Measurements from ENCODE around the gene NAT14. TPM values are rescaled to one million over a fixed set of nuclear protein-coding genes. Genes with fewer than 3 reads are reported as not detected.
"Not testable (repeated sequence)": the region's sequence is repeated elsewhere in the genome, so short reads cannot be mapped to it uniquely, and the experiment has no call there.

Gene NAT14
- total and polyA plus RNA-seq, 2 donors from 2014 or later = 42.6 to 45.0 TPM

DNA sequence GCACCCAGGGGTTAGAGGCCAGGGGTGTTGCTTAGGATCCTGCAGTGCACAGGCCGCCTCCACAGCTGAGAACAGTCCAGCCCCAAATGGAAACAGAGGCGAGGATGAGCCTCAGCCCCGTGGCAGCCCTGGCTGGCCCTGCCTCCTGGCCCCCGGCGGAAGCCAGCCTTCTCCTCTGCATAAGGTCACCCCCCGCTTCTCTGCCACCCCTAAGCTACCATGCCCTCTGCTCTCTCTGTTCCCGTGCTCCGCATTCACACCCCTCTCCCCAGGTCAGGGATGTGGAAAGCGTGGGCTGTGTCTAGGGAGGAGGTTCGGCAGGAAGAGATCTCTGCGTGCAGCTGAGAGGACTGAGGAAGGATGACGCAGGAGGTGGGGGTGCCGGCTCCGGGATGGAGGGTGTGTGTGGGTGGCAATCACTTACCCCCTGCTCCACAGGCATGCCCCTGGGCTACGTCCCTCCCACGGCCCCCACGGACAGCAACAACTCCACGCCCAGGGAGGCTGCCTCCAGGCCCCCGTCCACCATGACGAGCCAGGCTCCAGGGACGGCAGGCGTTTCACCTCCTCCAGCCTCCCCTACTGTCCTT, 9.3 kb downstream of the NAT14 start:
- peak overlapping the region; percentile 32 to 68 for H3K27ac ChIP-seq (ENCODE audit: low read depth in 2 of 2, low read length in 2 of 2)
- no peaks in the 10 kb centered on the region for H3K36me3 ChIP-seq (ENCODE audit: control insufficient read depth in 2 of 3, insufficient read depth in 3 of 3, low read length in 3 of 3)
- intact Hi-C loops (cut with DNase I) = no loop called here
- FAIRE-seq (no peak), DNase-seq (peak in 1 of 5 donors; percentile 90)
- TF ChIP-seq, protein P1, sequence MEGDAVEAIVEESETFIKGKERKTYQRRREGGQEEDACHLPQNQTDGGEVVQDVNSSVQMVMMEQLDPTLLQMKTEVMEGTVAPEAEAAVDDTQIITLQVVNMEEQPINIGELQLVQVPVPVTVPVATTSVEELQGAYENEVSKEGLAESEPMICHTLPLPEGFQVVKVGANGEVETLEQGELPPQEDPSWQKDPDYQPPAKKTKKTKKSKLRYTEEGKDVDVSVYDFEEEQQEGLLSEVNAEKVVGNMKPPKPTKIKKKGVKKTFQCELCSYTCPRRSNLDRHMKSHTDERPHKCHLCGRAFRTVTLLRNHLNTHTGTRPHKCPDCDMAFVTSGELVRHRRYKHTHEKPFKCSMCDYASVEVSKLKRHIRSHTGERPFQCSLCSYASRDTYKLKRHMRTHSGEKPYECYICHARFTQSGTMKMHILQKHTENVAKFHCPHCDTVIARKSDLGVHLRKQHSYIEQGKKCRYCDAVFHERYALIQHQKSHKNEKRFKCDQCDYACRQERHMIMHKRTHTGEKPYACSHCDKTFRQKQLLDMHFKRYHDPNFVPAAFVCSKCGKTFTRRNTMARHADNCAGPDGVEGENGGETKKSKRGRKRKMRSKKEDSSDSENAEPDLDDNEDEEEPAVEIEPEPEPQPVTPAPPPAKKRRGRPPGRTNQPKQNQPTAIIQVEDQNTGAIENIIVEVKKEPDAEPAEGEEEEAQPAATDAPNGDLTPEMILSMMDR (IDR thresholded peaks at IDR 0.05; ENCODE audit: borderline replicate concordance, extremely low read depth, insufficient read depth) = no peak
- no peaks in the 10 kb centered on the region for H3K27me3 ChIP-seq (ENCODE audit: control insufficient read depth, insufficient read depth, low read length)
- H3K4me3 ChIP-seq (ENCODE audit: low read length in 3 of 3) = peak overlapping the region; percentile 20 to 39 (median 33)
- no peaks in the 10 kb centered on the region for H3K4me1 ChIP-seq (ENCODE audit: control insufficient read depth in 2 of 3, insufficient read depth in 2 of 3, low read depth in 1 of 3, low read length in 3 of 3)
- no peaks in the 10 kb centered on the region for H3K9me3 ChIP-seq (ENCODE audit: control insufficient read depth in 2 of 3, insufficient read depth in 1 of 3, low read length in 3 of 3)
- no peak overlapping the region for H3K9ac ChIP-seq (ENCODE audit: low read length in 3 of 3)

DNA sequence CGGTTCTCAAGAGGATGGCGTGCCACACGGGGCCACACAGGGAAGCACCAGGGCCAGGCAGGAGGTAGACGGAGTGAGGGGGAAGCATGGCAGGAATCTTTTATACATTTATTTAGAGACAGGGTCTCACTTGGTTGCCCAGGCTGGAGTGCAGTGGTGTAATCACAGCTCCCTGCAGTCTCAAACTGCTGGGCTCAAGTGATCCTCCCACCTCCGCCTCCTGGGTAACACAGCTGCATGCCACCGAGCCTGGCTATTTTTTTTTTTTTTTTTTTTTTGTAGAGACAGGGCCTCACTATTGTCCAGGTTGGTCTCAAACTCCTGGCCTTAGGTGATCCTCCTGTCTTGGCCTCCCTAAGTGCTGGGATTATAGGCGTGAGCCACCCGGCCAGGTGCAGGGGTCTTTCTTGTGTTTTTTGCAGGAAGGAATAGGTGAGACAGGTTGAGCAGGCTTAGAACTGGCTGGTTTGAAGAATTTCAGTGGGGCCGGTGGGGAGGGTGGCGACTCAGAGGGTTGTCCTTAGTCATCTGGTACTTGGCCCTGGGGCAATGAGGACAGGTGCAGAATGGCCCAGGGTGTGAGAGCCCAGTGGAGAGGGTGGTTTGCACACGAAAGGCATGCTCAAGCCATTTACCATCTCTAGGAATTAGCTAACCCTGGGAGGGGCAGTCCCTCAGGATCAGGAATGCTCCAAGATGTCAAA, 10.8 kb downstream of the NAT14 start:
- Histone ChIP-seq H3K27ac (ENCODE audit: low read depth in 2 of 2, low read length in 2 of 2) (no peak overlapping the region), H3K4me1 (ENCODE audit: control insufficient read depth in 2 of 3, insufficient read depth in 2 of 3, low read depth in 1 of 3, low read length in 3 of 3) (no peaks in the 10 kb centered on the region), H3K4me3 (ENCODE audit: low read length in 3 of 3) (no peak overlapping the region), H3K9me3 (ENCODE audit: control insufficient read depth in 2 of 3, insufficient read depth in 1 of 3, low read length in 3 of 3) (no peaks in the 10 kb centered on the region), H3K27me3 (ENCODE audit: control insufficient read depth, insufficient read depth, low read length) (no peaks in the 10 kb centered on the region), H3K36me3 (ENCODE audit: control insufficient read depth in 2 of 3, insufficient read depth in 3 of 3, low read length in 3 of 3) (no peaks in the 10 kb centered on the region), H3K9ac (ENCODE audit: low read length in 3 of 3) (no peak overlapping the region)
- TF ChIP-seq, protein P1 (IDR thresholded peaks at IDR 0.05; ENCODE audit: borderline replicate concordance, extremely low read depth, insufficient read depth) = no peak
- FAIRE-seq = no peak
- no peak for DNase-seq
- intact Hi-C loops (cut with DNase I) = no loop called here

DNA sequence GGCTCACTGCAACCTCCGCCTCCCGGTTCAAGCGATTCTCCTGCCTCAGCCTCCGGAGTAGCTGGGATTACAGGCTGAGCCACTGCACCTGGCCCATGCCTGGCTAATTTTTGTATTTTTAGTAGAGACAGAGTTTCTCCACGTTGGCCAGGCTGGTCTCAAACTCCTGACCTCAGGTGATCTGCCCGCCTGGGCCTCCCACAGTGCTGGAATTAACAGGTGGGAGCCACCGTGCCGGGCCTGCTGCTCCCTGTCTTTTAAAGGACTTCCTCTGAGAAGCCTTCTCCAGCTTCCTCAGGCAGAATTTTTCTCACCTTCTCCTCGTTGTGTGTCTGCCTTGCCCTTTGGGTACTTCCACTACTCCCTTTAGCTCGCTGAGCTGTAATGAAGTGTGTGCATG, 11.8 kb downstream of the NAT14 start:
- H3K4me3 ChIP-seq (ENCODE audit: low read length in 3 of 3); H3K27me3 ChIP-seq (ENCODE audit: control insufficient read depth, insufficient read depth, low read length); H3K27ac ChIP-seq (ENCODE audit: low read depth in 2 of 2, low read length in 2 of 2); DNase-seq; H3K36me3 ChIP-seq (ENCODE audit: control insufficient read depth in 2 of 3, insufficient read depth in 3 of 3, low read length in 3 of 3); H3K9ac ChIP-seq (ENCODE audit: low read length in 3 of 3); FAIRE-seq; H3K4me1 ChIP-seq (ENCODE audit: control insufficient read depth in 2 of 3, insufficient read depth in 2 of 3, low read depth in 1 of 3, low read length in 3 of 3); H3K9me3 ChIP-seq (ENCODE audit: control insufficient read depth in 2 of 3, insufficient read depth in 1 of 3, low read length in 3 of 3); intact Hi-C loops (cut with DNase I): not testable (repeated sequence)

DNA sequence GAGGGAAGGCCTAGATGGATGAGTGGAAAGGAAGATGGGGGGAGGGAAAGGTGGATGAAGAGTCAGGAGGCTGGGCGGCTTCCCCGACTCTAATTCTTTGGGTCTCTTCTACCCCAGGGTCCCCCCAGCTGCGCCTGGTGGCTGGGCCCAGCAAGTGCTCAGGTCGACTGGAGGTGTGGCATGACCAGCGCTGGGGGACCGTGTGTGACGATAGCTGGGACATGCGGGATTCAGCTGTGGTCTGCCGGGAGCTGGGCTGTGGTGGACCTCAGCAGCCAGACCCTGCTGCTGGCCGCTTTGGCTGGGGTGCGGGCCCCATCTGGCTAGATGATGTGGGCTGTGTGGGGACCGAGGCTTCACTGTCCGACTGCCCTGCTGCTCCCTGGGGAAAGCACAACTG, 12.8 kb downstream of the NAT14 start:
- H3K4me3 ChIP-seq (ENCODE audit: low read length in 3 of 3) = no peak overlapping the region
- H3K9me3 ChIP-seq (ENCODE audit: control insufficient read depth in 2 of 3, insufficient read depth in 1 of 3, low read length in 3 of 3) = no peaks in the 10 kb centered on the region
- intact Hi-C loops (cut with DNase I) = no loop called here
- TF ChIP-seq, protein P1 (IDR thresholded peaks at IDR 0.05; ENCODE audit: borderline replicate concordance, extremely low read depth, insufficient read depth) = no peak
- DNase-seq = no peak
- no peaks in the 10 kb centered on the region for H3K4me1 ChIP-seq (ENCODE audit: control insufficient read depth in 2 of 3, insufficient read depth in 2 of 3, low read depth in 1 of 3, low read length in 3 of 3)
- FAIRE-seq = no peak
- H3K27ac ChIP-seq (ENCODE audit: low read depth in 2 of 2, low read length in 2 of 2) = no peak overlapping the region
- no peaks in the 10 kb centered on the region for H3K27me3 ChIP-seq (ENCODE audit: control insufficient read depth, insufficient read depth, low read length)
- H3K9ac ChIP-seq (ENCODE audit: low read length in 3 of 3) = no peak overlapping the region
- no peaks in the 10 kb centered on the region for H3K36me3 ChIP-seq (ENCODE audit: control insufficient read depth in 2 of 3, insufficient read depth in 3 of 3, low read length in 3 of 3)
